Measurements from ENCODE around the gene HEXB.

GRCh38 chr5:74638544-74638969 is 46.5 kb upstream of the HEXB start:
- TF ChIP-seq CTCF (IDR thresholded peaks at IDR 0.05) (no peak), POLR2A (IDR thresholded peaks at IDR 0.05) (no peak)
